Measurements from ENCODE around the gene MYOZ1. TPM values are rescaled to one million over a fixed set of nuclear protein-coding genes. Genes with fewer than 3 reads are reported as not detected.
"Not testable (repeated sequence)": the region's sequence is repeated elsewhere in the genome, so short reads cannot be mapped to it uniquely, and the experiment has no call there.

MYOZ1 gene
- total RNA-seq: 2.9 TPM
- long read RNA-seq, partial matches to known transcripts: 1 of 5 reads
- long read RNA-seq, other reads (novel, unspliced or antisense): 2 of 5 reads

- intact Hi-C loops (cut with DNase I): no loop called here
- peak within 1 kb of the TSS; percentile 24 for H3K27ac ChIP-seq
- no peaks in the 10 kb centered on the region for H3K27me3 ChIP-seq (ENCODE audit: low read depth)
- H3K9me3 ChIP-seq: no peaks in the 10 kb centered on the region
- H3K4me1 ChIP-seq: peaks cover 6% of the 10 kb centered on the region
- H3K4me3 ChIP-seq: no peak within 1 kb of the TSS
- DNase-seq: no peak
- no peaks in the 10 kb centered on the region for H3K36me3 ChIP-seq
- TF ChIP-seq CTCF (IDR thresholded peaks at IDR 0.05): no peak
- ATAC-seq: peak; percentile 58 to 74
Observed at GRCh38 chr10:73641328-73642060, at the start of gene MYOZ1. MYOZ1 (minus strand) TSS chr10:73641474; CDS start chr10:73640017, 1,457 bp downstream.

GRCh38 chr10:73690755-73691154, 49.5 kb upstream of the MYOZ1 start:
- intact Hi-C loops (cut with DNase I); ATAC-seq: not testable (repeated sequence)

GRCh38 chr10:73689596-73689995, 48.3 kb upstream of the MYOZ1 start:
- DNase-seq; H3K27me3 ChIP-seq (ENCODE audit: low read depth); intact Hi-C loops (cut with DNase I); H3K27ac ChIP-seq; H3K4me3 ChIP-seq; ATAC-seq; H3K4me1 ChIP-seq; H3K9me3 ChIP-seq: not testable (repeated sequence)
- peaks cover 12% of the 10 kb centered on the region for H3K36me3 ChIP-seq

More at GRCh38 chr10:73690755-73691154, 49.5 kb upstream of the MYOZ1 start:
- H3K27me3 ChIP-seq (ENCODE audit: low read depth); DNase-seq; H3K36me3 ChIP-seq; H3K4me1 ChIP-seq; H3K27ac ChIP-seq; H3K9me3 ChIP-seq; H3K4me3 ChIP-seq: not testable (repeated sequence)

GRCh38 chr10:73687641-73688040, 46.4 kb upstream of the MYOZ1 start:
- ATAC-seq; intact Hi-C loops (cut with DNase I); H3K4me3 ChIP-seq: not testable (repeated sequence)

GRCh38 chr10:73674546-73674945, 33.3 kb upstream of the MYOZ1 start:
- ATAC-seq; H3K4me3 ChIP-seq; DNase-seq; H3K27me3 ChIP-seq (ENCODE audit: low read depth); intact Hi-C loops (cut with DNase I); H3K36me3 ChIP-seq; H3K4me1 ChIP-seq; H3K9me3 ChIP-seq; H3K27ac ChIP-seq: not testable (repeated sequence)

More at GRCh38 chr10:73687641-73688040, 46.4 kb upstream of the MYOZ1 start:
- not testable (repeated sequence) for H3K27me3 ChIP-seq (ENCODE audit: low read depth); H3K9me3 ChIP-seq; H3K36me3 ChIP-seq; H3K27ac ChIP-seq; H3K4me1 ChIP-seq; DNase-seq

- H3K9me3 ChIP-seq; DNase-seq; H3K4me1 ChIP-seq; intact Hi-C loops (cut with DNase I); H3K4me3 ChIP-seq; ATAC-seq; H3K27me3 ChIP-seq (ENCODE audit: low read depth); H3K27ac ChIP-seq; H3K36me3 ChIP-seq: not testable (repeated sequence)
Observed at GRCh38 chr10:73668378-73668777, 27.1 kb upstream of the MYOZ1 start.

- H3K36me3 ChIP-seq; H3K4me1 ChIP-seq; H3K4me3 ChIP-seq; intact Hi-C loops (cut with DNase I); ATAC-seq; H3K27me3 ChIP-seq (ENCODE audit: low read depth); DNase-seq; H3K9me3 ChIP-seq; H3K27ac ChIP-seq: not testable (repeated sequence)
Observed at GRCh38 chr10:73666153-73666809, 25.0 kb upstream of the MYOZ1 start.

GRCh38 chr10:73665581-73665980, 24.3 kb upstream of the MYOZ1 start:
- DNase-seq; H3K27me3 ChIP-seq (ENCODE audit: low read depth); H3K4me3 ChIP-seq; H3K4me1 ChIP-seq; H3K27ac ChIP-seq; H3K9me3 ChIP-seq; intact Hi-C loops (cut with DNase I); ATAC-seq; H3K36me3 ChIP-seq: not testable (repeated sequence)

- H3K4me1 ChIP-seq; intact Hi-C loops (cut with DNase I); H3K36me3 ChIP-seq; H3K9me3 ChIP-seq; H3K27ac ChIP-seq; DNase-seq; ATAC-seq; H3K27me3 ChIP-seq (ENCODE audit: low read depth); H3K4me3 ChIP-seq: not testable (repeated sequence)
Observed at GRCh38 chr10:73664156-73665040, 23.1 kb upstream of the MYOZ1 start.

- H3K4me1 ChIP-seq; intact Hi-C loops (cut with DNase I); H3K27ac ChIP-seq; H3K36me3 ChIP-seq; H3K27me3 ChIP-seq (ENCODE audit: low read depth); H3K4me3 ChIP-seq; H3K9me3 ChIP-seq; DNase-seq; ATAC-seq: not testable (repeated sequence)
Observed at GRCh38 chr10:73663621-73664020, 22.3 kb upstream of the MYOZ1 start.

GRCh38 chr10:73662705-73663104, 21.4 kb upstream of the MYOZ1 start:
- H3K9me3 ChIP-seq; H3K4me1 ChIP-seq; ATAC-seq; intact Hi-C loops (cut with DNase I); DNase-seq; H3K27ac ChIP-seq; H3K4me3 ChIP-seq; H3K27me3 ChIP-seq (ENCODE audit: low read depth); H3K36me3 ChIP-seq: not testable (repeated sequence)
